Activated T-helper 1 cell treated with anti-CD3 and anti-CD28 coated beads, Interleukin-2, amount 50 U/mL, for 16 hours (primary cell): ENCODE results near the gene CACNA1H.

Experiments
- DNase-seq, 2 donors: peaks; one replicate each; pipeline ENCODE4 v3.0.0-alpha.2; 2020; ENCODE audit warnings: low read depth in 1 of 2, low spot score in 1 of 2

CACNA1H gene

GRCh38 chr16:1157639-1158455 lies 4.9 kb downstream of the CACNA1H start:
- DNase-seq, result no peak

GRCh38 chr16:1158456-1159324 lies 5.8 kb downstream of the CACNA1H start:
- no peak for DNase-seq

GRCh38 chr16:1159325-1159972 lies 6.5 kb downstream of the CACNA1H start:
- no peak for DNase-seq

- no peak for DNase-seq
Measured at GRCh38 chr16:1159973-1160772, 7.3 kb downstream of the CACNA1H start.

GRCh38 chr16:1160773-1161348 lies 8.0 kb downstream of the CACNA1H start:
- DNase-seq, result no peak

GRCh38 chr16:1162701-1163566 lies 10.0 kb downstream of the CACNA1H start:
- DNase-seq, result no peak

GRCh38 chr16:1163567-1164055 lies 10.7 kb downstream of the CACNA1H start:
- no peak for DNase-seq

GRCh38 chr16:1164382-1164781 lies 11.5 kb downstream of the CACNA1H start:
- DNase-seq, result no peak

GRCh38 chr16:1164975-1165374 lies 12.1 kb downstream of the CACNA1H start:
- DNase-seq, result no peak

GRCh38 chr16:1165511-1165910 lies 12.6 kb downstream of the CACNA1H start:
- no peak for DNase-seq

GRCh38 chr16:1167276-1168107 lies 14.6 kb downstream of the CACNA1H start:
- DNase-seq, result no peak

GRCh38 chr16:1168837-1169236 lies 15.9 kb downstream of the CACNA1H start:
- DNase-seq, result no peak

- no peak for DNase-seq
Measured at GRCh38 chr16:1169285-1170075, 16.6 kb downstream of the CACNA1H start.

GRCh38 chr16:1170076-1170418 lies 17.1 kb downstream of the CACNA1H start:
- no peak for DNase-seq

- no peak for DNase-seq
Measured at GRCh38 chr16:1171001-1171400, 18.1 kb downstream of the CACNA1H start.

- DNase-seq, result no peak
Measured at GRCh38 chr16:1171854-1172428, 19.0 kb downstream of the CACNA1H start.

GRCh38 chr16:1172651-1173050 lies 19.7 kb downstream of the CACNA1H start:
- DNase-seq, result no peak
